ENCODE data around the gene SPZ1. TPM values are rescaled to one million over a fixed set of nuclear protein-coding genes. Genes with fewer than 3 reads are reported as not detected.
"Not testable (repeated sequence)": the region's sequence is repeated elsewhere in the genome, so short reads cannot be mapped to it uniquely, and the experiment has no call there.

SPZ1 gene
- total RNA-seq, 1 donor from 2014 or later, result not detected

GRCh38 chr5:80326468-80326867, 6.7 kb downstream of the SPZ1 start:
- no peak for DNase-seq (ENCODE audit: low read depth)

GRCh38 chr5:80337379-80337778, 17.6 kb downstream of the SPZ1 start:
- DNase-seq (ENCODE audit: low read depth), result no peak

- no peak for DNase-seq (ENCODE audit: low read depth)
These were observed 19.3 kb downstream of the SPZ1 start for GRCh38 chr5:80339116-80339515.

- no peak for DNase-seq (ENCODE audit: low read depth)
These were observed 21.4 kb downstream of the SPZ1 start for GRCh38 chr5:80341016-80341775.

- no peak for DNase-seq (ENCODE audit: low read depth)
These were observed 23.3 kb downstream of the SPZ1 start for GRCh38 chr5:80343067-80343466.

GRCh38 chr5:80346055-80346454, 26.3 kb downstream of the SPZ1 start:
- DNase-seq (ENCODE audit: low read depth), result peak; percentile 10

GRCh38 chr5:80348171-80348570, 28.4 kb downstream of the SPZ1 start:
- DNase-seq (ENCODE audit: low read depth), result no peak

GRCh38 chr5:80351019-80351418, 31.2 kb downstream of the SPZ1 start:
- DNase-seq (ENCODE audit: low read depth), result not testable (repeated sequence)

- no peak for DNase-seq (ENCODE audit: low read depth)
These were observed 35.9 kb downstream of the SPZ1 start for GRCh38 chr5:80355686-80356085.

- no peak for DNase-seq (ENCODE audit: low read depth)
These were observed 37.9 kb downstream of the SPZ1 start for GRCh38 chr5:80357671-80358070.

GRCh38 chr5:80360914-80361444, 41.2 kb downstream of the SPZ1 start:
- DNase-seq (ENCODE audit: low read depth), result no peak

GRCh38 chr5:80364892-80365291, 45.1 kb downstream of the SPZ1 start:
- DNase-seq (ENCODE audit: low read depth), result no peak

- no peak for DNase-seq (ENCODE audit: low read depth)
These were observed 49.1 kb downstream of the SPZ1 start for GRCh38 chr5:80368661-80369480.

- no peak for DNase-seq (ENCODE audit: low read depth)
These were observed 49.7 kb downstream of the SPZ1 start for GRCh38 chr5:80369521-80369920.

GRCh38 chr5:80370390-80370789, 50.6 kb downstream of the SPZ1 start:
- no peak for DNase-seq (ENCODE audit: low read depth)

Other genes with a start within 250 kb of the SPZ1 start
- gene SERINC5, start 64.0 kb upstream of the SPZ1 start, total RNA-seq, result 20.4 and 23.7 TPM in 2 replicates
- gene ZFYVE16, start 88.1 kb downstream of the SPZ1 start, total RNA-seq, result 27.3 and 31.3 TPM in 2 replicates
- gene FAM151B, start 168.1 kb downstream of the SPZ1 start, total RNA-seq, result 5.6 and 12.0 TPM in 2 replicates